ENCODE data around the gene HOXB7.

GRCh38 chr17:48569240-48569582 is 41.6 kb downstream of the HOXB7 start:
- TF ChIP-seq EZH2 (IDR thresholded peaks at IDR 0.05; ENCODE audit: insufficient read depth, poor library complexity, severe bottlenecking) (no peak), EZH2phosphoT487 (IDR thresholded peaks at IDR 0.05; ENCODE audit: insufficient read depth, low read depth) (no peak)

Data from GM23248 (cell line).